Sigmoid colon (tissue), 4 donors: ENCODE measurements around the gene RGS8.

Experiments
- CTCF ChIP-seq, 4 experiments: fragments of 450-650 bp in 3 of 4; fragments of 200-600 bp in 1 of 4; IDR thresholded peaks; one replicate each; pipeline ENCODE4 v1.5.1; 2016 to 2019; ENCODE audit warnings: antibody characterized with exemption in 4 of 4, mild to moderate bottlenecking in 3 of 4, moderate library complexity in 2 of 4
- EP300 ChIP-seq, 4 donors: sonication (generic); formaldehyde crosslinking; IDR thresholded peaks; one replicate each; pipeline ENCODE4 v1.6.1; 2017; ENCODE audit warnings: antibody characterized with exemption in 4 of 4
- POLR2A ChIP-seq, 2 donors: fragments of 450-650 bp; IDR thresholded peaks; one replicate each; pipeline ENCODE4 v1.6.1; 2016; ENCODE audit warnings: antibody characterized with exemption in 2 of 2, mild to moderate bottlenecking in 2 of 2, moderate library complexity in 2 of 2
- POLR2AphosphoS5 ChIP-seq, 4 donors: sonication (generic); formaldehyde crosslinking; IDR thresholded peaks; one replicate each; pipeline ENCODE4 v1.6.1; 2017; ENCODE audit warnings: antibody characterized with exemption in 4 of 4

GRCh38 chr1:182646739-182647138, 37.6 kb downstream of the RGS8 start:
- TF ChIP-seq EP300 (IDR thresholded peaks at IDR 0.05) (no peak), POLR2A (IDR thresholded peaks at IDR 0.05) (no peak), POLR2AphosphoS5 (IDR thresholded peaks at IDR 0.05) (no peak), CTCF (IDR thresholded peaks at IDR 0.05) (no peak)
